ENCODE measurements around the gene UBE3A.

The UBE3A gene

GRCh38 chr15:25327686-25328085 lies 111.1 kb downstream of the UBE3A start:
- no peak for DNase-seq

GRCh38 chr15:25325187-25325586 lies 113.6 kb downstream of the UBE3A start:
- no peak for DNase-seq

GRCh38 chr15:25323420-25323819 lies 115.4 kb downstream of the UBE3A start:
- no peak for DNase-seq

GRCh38 chr15:25287823-25288222 lies 151.0 kb downstream of the UBE3A start:
- no peak for DNase-seq

Data from EL (cell line).